Limb (tissue), 2 donors: ENCODE results near the gene RABL6.
"Not testable (repeated sequence)": the region's sequence is repeated elsewhere in the genome, so short reads cannot be mapped to it uniquely, and the experiment has no call there.

ENCODE experiments used
- DNase-seq, 2 donors: peaks; one replicate each; pipeline ENCODE4 v3.0.0-alpha.2; 2016; ENCODE audit errors: extremely low spot score in 2 of 2

RABL6 gene

GRCh38 chr9:136776947-136777346, 30.8 kb upstream of the RABL6 start:
- DNase-seq, result no peak

- DNase-seq, result no peak
These were observed 30.4 kb upstream of the RABL6 start for GRCh38 chr9:136777359-136777758.

- no peak for DNase-seq
These were observed 27.9 kb upstream of the RABL6 start for GRCh38 chr9:136779808-136780207.

- no peak for DNase-seq
These were observed 25.3 kb upstream of the RABL6 start for GRCh38 chr9:136782452-136782851.

GRCh38 chr9:136784249-136784996, 23.3 kb upstream of the RABL6 start:
- no peak for DNase-seq

GRCh38 chr9:136784997-136785361, 22.8 kb upstream of the RABL6 start:
- DNase-seq, result no peak

GRCh38 chr9:136785565-136786355, 22.0 kb upstream of the RABL6 start:
- DNase-seq, result not testable (repeated sequence)

- no peak for DNase-seq
These were observed 21.3 kb upstream of the RABL6 start for GRCh38 chr9:136786451-136786850.

GRCh38 chr9:136786983-136787382, 20.8 kb upstream of the RABL6 start:
- DNase-seq, result not testable (repeated sequence)

- peak; percentile 79 to 82 for DNase-seq
These were observed 19.9 kb upstream of the RABL6 start for GRCh38 chr9:136787690-136788400.

GRCh38 chr9:136788644-136789522, 18.9 kb upstream of the RABL6 start:
- not testable (repeated sequence) for DNase-seq

GRCh38 chr9:136789523-136789937, 18.2 kb upstream of the RABL6 start:
- no peak for DNase-seq

GRCh38 chr9:136790640-136791515, 16.9 kb upstream of the RABL6 start, which contains the start of gene TMEM141:
Gene TMEM141, plus strand, starts transcription at chr9:136791344. Its CDS starts 27 bp downstream, at chr9:136791371.
- DNase-seq, result peak; percentile 100

GRCh38 chr9:136791516-136792276, 16.1 kb upstream of the RABL6 start:
- DNase-seq, result peak in 1 of 2 donors; percentile 73

GRCh38 chr9:136792321-136793085, 15.2 kb upstream of the RABL6 start:
- no peak for DNase-seq

GRCh38 chr9:136793086-136793946, 14.4 kb upstream of the RABL6 start:
- DNase-seq, result no peak

GRCh38 chr9:136794281-136794999, 13.3 kb upstream of the RABL6 start:
- DNase-seq, result no peak
